NCI-H2227 (cell line): Measurements from ENCODE around the gene RPP40.

ENCODE experiments used
- DNase-seq: peaks from one replicate; lab custom pipeline; 2025; ENCODE audit not compliant: unreplicated experiment; lab: John Stamatoyannopoulos, UW

RPP40 gene

GRCh38 chr6:4970739-4971395 is 33.0 kb downstream of the RPP40 start:
- DNase-seq, result no peak

- DNase-seq, result no peak
These were observed 34.1 kb downstream of the RPP40 start for GRCh38 chr6:4969609-4970285.

- no peak for DNase-seq
These were observed 36.4 kb downstream of the RPP40 start for GRCh38 chr6:4967301-4968030.

- DNase-seq, result no peak
These were observed 38.1 kb downstream of the RPP40 start for GRCh38 chr6:4965562-4966389.

DNA sequence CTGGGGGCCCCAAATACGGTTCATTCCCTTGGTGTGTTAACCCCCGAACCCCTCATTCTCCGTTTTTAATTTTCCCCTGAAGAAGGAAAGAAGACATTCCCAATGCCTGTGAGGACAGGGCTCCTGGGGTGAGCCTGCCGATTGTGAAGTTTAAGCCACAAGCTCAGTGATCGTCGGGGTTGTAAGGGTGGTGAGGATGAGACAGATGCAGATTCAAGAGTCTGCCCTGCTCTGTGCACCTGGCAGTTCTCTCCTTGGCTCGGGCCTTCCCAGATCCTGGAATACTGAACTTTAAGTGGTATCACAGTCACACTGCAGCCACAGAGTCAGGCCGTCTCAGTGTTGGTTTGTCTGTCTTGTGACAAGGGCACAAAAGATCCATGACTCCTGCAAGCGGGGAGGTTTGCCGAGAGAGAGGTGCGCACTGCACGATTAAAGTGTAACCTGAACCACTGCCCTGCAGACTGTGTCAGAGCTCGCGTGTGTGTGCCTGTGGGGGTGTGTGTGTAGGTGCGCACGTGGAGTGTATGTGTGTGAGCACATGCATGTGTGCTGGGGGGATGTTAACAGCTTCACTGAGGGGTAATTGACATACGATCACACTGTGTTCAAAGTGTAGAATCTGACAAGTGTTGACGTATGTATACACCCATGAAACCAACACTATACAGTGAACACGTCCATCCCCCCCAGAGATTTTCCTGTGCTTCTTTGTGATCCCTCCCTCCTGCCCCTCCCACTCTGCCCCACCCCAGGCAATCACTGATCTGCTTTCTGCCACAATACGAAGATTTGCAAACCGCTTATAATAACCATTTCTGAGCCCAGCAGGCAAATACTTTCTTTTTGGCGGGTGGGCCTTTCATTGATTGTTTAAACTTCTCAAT is 38.9 kb downstream of the RPP40 start:
- no peak for DNase-seq

DNA sequence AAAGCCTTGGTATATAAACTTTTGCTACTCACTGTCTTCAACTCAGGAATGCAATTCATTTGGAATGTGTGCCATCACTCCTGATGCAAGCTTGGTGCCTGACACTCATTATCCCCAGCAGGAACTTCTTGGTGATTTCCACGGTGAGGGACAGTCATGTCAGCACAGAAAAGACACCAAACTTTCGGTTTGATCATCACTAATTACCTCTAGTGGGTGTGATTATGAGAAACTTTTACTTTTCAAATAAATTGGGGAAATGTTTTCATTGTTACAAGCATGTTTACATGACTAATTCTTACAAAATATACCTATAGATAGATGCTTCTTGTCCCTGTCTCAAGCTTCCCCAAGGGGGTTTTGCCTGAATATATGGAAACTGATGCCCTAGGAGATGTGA is 40.9 kb downstream of the RPP40 start:
- no peak for DNase-seq

- DNase-seq, result no peak
These were observed 42.3 kb downstream of the RPP40 start for GRCh38 chr6:4961322-4962168.

DNA sequence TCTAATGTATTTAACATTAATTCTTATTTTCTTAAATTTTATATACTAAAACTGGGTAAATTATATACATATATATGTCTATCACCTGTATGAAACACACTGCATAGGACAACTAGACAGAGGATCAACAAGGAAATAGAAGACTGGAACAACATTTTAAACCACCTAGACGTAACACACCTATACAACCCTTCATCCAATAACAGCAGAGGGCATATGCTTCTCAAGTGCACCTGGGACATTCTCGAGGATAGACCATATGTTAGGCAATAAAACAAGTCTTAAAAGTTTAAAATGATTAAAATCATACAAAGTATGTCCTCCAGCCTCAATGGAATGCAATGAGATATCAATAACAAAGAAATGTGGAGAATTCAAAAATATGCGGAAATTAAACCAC is 45.2 kb downstream of the RPP40 start:
- DNase-seq, result no peak

DNA sequence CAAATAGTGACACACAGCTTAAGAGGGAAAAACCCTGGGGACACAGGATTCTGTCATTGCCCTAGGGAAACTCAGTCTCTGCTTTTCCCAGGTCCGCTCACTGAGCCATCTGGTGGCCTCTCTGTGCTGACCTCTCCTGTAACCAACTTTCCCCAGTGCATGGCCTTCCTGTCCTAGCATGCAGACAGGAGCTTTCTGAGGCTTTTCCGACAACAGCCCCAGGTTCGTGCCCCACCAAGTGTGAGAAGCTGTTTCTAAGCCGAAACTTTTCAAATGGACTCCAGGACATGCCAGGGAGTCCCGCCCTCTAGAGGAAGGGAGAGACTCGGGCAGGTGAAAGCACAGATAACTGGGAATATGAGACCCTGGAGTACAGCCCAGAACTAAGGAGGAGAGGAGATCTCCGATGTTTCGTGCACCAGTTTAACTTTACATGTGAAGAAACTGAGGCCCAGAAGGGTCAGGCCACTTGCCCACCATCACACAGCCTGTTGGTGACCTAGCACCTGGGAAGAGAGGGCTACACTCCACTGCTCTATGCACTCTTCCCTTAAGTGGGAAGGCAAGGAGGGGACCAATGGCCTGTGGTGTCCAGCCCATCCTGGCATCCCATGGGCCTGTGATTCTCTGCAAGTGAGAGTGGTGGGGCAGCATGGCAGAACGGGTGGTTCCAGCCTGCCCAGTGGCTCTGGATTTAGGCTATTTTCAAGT is 46.2 kb downstream of the RPP40 start:
- DNase-seq, result no peak

DNA sequence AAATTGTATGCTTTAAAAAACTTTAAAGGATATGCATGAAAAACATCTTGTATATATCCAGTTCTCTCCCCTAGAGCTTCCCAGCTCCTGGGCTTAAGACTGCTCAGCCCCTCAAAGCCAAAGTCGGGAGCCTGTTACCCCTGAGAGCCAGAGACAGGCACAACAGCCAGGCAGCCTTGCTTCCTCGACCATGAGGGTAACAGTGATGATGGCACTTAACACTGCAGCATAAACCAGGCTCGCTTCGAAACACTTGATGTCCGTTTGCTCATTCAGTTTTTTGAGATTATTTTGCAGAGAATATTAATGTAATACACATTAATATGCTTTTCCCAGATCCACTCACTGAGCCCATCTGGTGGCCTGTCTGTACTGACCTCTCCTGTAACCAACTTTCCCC is 47.2 kb downstream of the RPP40 start:
- DNase-seq, result no peak

DNA sequence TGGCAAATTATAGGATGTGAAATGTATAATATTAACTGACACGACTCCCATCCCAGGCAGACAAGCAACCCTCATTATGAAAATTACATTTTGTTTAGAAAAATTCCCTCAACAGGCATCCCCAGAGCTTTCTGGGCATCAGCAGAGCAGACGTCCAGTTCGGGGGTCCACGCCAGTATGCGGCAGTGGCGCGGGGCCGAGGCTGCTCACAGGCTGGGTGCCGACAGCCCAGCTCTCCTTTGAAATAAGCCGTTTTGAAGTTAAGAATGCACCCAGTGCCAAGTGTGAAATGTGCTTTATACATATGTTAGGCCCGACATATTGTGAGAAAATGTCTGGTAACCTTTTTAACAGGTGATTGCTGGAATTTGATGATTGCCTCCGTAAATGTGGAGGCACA is 50.4 kb downstream of the RPP40 start:
- no peak for DNase-seq

DNA sequence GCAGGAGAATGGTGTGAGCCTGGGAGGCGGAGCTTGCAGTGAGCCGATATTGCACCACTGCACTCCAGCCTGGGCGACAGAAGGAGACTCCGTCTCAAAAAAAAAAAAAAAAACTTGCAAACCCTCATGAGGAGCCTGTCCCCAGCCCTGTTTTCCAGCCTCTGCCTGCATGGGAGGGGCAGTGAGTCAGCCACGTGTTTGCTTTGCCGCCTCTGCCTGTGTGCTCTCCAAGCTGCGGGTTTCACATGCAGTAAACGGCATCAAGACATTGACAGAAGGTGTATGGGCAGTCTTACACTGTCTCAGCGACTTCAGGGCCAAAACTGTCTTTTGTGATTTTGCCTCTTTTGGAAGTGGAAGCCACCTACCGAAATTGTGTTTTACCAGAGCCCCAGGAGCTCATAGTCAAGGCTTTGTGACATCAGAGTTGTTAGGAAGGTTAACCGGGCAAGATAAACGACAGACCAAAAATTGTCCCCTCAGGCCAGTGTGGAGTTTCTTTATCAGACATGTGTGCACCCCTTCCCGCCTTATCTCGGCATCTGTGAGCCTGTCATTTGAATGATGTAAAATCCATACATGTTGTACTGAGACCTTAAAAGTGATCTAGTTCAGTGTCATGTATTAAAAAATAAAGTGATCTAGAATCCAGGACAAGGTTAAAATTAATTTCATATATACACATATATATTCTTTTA is 52.9 kb downstream of the RPP40 start:
- DNase-seq, result no peak

DNA sequence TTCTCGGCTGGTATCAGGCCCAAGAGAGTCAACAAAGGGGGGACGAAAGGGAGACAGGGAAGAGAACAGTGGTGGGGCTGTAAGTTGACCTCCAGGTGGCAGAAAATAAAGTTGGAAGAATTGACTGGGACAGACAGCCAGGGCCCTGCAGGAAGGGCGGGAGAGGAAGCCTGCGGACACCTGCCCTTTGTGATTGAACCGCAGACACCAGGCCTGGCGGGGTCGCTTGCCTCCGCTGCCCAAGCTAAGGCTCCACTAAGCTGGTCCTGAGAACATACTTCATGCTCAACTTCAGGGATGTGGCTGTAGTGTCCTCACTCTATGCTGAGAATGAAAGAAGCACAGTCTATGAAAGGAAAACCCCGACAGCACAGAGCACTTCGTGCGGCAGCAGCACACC is 53.8 kb downstream of the RPP40 start:
- DNase-seq, result no peak

DNA sequence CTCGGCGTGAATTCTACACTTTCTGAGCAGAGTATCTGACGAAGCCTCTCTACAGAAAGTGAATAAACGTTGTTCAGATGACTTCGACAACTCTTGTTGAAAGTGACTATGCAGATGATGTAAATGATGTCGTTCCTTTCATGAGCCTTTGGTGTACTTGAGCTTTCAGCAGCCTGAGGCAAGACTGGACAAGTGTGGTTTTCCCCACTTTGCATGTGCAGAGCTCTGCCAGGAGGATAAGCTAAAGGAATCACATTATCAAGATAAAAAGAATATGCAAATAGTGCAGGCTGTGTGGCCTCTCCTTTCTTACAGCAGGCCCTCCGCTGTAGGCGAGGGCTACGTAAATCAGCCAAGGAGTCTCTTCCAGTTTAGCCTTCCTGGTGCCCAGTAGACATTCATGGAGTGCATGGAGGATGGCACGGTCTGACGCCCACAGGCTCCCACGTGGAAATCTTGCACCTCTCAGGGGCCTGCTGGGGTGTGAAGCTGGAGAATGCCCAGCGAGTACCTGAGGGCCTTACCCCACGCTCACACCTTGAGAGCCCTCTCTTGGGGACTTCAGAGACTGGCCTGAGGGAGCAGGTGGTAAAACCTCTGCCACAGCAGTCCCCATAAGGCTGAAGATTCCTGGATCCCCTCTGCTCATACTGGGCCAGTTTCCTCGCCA is 54.9 kb downstream of the RPP40 start:
- DNase-seq, result no peak

- no peak for DNase-seq
These were observed 56.1 kb downstream of the RPP40 start for GRCh38 chr6:4947716-4948115.

- DNase-seq, result no peak
These were observed 57.3 kb downstream of the RPP40 start for GRCh38 chr6:4946521-4946920.
